Activated naive CD4-positive, alpha-beta T cell treated with anti-CD3 and anti-CD28 coated beads, Interleukin-2, amount 50 U/mL, for 16 hours (primary cell): Measurements from ENCODE around the gene KAZN.

ENCODE experiments used
- DNase-seq: peaks from one replicate; pipeline ENCODE4 v3.0.0-alpha.2; 2020

Gene KAZN

DNA sequence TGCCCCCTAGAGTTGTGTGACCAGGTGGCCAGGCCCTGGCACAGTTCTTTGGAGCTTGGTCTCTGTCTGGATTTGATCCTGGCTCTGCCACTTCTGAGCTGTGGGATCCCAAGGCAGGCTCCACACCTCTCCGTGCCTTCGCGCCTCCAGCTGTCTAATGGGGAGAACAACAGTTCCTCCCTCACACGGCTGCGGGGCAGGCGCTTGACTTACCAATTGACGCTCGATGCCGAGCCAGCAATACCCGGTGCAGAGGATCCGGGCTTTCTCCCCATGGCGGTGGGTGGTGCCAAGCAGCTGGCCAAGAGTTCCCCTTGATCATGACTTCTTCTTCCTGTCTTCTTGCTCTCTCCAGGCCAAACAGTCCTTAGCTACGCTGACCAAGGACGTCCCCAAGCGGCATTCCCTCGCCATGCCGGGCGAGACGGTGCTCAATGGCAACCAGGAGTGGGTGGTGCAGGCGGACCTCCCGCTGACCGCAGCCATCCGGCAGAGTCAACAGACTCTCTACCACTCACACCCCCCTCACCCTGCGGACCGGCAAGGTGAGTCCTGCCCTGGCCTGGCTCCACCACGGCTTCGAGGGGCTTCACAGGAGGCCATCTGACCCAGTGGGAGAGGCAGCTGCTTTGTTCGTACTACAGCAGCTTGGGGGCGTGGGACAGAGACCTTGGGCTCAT is 457.4 kb downstream of the KAZN start:
- no peak for DNase-seq

DNA sequence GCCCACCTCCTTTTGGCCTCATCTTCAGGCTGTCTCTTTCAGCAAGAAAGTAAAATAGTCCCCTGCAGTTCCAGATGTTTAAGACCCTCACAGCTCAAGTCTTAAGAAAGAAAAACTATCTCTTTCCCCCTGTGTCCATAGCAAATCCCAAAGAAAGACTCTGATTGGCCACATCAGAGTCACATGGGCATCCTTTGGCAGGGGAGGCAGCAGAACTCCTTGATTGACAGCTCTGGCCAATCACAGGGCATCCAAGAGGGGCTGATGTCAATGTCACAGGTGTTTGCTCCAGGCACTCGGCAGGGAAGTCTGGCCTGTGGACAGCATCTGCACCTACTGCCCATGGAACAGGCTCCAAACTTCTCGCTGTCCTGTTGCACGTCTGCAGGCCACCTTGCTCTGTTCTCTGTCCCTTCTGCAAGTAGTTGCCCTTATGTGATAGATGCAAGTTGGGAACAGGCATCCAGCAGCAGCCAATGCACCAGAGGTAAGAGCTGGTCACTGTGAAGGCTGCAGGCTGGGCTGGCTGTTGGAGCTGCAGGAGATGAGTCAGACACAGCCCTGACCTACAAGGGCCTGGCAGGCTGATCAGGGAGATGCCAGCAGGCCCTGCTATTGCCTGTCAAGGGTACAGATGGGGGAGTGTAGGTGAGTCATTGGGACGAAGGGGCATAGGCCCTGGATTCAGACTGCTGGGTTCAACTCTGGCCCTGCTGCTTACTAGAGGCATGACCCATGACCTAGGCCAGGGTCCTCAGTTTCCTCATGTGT is 458.2 kb downstream of the KAZN start:
- DNase-seq = no peak

DNA sequence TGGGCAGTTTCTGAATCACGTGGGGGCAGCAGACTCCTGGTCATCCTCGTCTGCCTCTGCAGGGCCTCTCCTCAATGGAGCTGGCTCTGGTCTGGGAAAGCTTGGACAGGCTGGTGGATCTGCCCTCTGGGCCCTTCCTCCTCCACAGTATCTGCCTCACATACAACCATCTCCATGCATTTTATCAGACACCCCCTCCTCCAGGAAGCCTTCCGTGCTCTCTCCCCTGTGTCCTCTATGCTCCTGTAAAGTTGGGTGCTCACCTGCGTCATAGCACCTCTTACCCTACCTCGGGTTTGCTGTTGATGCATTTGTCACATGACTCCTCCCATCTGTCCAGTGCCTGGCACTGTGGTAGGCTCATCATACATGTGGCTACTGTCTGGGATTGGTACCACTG is 459.3 kb downstream of the KAZN start:
- no peak for DNase-seq

DNA sequence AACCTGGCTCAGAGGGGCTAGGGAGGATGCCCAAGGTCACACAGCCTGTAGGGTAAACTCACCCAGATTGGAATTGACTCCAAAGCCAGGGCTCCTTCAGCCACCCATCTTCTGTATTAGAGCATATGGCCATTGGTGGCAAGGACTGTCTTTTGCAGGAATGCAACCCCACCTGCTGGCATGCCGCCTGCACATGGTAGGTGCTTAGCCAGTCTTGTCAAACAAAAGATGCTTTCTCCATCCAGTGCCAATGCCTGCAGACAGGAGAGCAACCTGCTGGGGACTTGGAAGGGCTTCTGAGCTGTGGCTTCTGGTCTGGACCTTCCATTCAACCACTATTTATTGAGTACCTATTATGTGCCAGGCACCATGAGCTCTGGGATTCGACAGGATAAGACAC is 459.8 kb downstream of the KAZN start:
- DNase-seq = no peak

DNA sequence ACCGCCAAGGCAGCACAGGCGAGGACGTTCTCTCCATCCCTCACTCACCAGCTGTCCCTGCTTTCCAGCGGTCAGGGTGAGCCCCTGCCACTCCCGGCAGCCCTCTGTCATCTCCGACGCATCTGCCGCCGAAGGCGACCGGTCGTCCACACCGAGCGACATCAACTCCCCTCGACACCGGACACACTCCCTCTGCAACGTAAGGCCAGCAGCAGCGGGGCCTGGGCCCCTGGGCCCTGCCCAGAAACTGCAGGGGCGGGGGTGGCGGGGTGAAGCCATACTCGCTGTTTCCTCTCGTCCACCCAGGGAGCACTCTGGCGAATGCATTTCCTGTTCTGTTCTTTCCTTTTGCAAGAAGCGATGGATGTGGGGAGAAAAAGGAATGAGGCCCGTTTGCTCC is 461.6 kb downstream of the KAZN start:
- DNase-seq = no peak

DNA sequence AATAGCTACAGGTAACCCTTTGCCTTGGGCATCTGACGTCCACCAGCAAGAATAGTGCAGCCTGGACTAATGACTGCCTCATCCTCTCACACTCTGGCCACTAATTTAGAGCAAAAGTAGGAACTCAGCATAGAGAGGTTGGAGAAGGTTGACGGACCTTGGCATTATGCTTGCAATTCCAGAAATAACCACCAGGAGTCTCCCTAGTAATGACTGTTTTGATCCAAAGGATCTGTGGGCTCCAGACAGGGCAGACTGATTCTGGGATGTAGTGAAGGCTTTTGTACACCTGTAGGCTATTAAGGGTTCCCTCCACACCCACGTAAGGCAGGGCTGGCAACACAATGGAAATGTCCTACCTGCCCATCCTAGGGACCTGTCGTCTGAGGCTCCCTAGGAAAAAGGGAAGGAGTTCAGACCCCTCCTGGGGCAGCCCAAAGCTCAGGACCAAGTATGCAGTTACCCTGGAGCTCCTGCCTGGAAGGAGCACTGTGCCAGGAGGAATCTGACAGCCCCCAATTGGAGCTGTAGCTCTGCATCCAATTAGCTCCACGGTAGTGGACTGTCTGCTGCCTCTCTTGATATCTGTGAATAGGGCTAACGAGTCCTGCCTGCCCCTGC is 464.1 kb downstream of the KAZN start:
- no peak for DNase-seq

DNA sequence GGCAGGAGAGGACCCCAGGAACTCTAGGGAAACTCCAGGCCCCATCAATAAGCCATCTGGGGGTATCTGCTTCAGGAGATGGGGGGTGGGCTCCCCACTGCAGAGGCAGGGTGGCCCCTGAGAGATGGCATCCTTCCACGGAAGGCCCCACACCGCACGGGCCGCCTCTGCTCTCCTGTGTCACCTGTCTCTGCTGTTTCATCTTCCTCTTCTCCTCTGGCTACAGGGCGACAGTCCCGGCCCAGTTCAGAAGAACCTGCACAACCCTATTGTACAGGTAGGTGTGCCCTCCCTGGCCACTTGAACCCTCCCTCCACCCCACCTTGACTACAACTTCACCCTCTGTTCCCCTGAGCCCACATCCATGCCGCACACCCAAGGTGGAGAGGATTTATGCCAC is 464.9 kb downstream of the KAZN start:
- no peak for DNase-seq

DNA sequence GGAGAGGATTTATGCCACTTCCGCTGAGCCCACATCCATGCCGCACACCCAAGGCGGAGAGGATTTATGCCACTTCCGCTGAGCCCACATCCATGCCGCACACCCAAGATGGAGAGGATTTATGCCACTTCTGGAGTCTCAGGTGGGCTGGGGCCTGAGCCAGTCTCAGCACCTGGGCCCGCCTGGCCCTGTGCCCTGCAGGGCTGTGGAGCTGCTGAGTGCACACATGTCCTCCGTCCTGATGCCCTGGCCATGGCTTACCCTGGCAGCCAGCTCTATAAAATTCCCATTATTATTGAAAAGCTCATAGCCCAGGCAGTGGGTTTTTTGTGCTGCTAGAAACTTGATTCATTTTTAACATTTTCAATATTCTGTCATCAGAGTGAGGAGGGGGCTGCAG is 465.3 kb downstream of the KAZN start:
- DNase-seq = no peak

DNA sequence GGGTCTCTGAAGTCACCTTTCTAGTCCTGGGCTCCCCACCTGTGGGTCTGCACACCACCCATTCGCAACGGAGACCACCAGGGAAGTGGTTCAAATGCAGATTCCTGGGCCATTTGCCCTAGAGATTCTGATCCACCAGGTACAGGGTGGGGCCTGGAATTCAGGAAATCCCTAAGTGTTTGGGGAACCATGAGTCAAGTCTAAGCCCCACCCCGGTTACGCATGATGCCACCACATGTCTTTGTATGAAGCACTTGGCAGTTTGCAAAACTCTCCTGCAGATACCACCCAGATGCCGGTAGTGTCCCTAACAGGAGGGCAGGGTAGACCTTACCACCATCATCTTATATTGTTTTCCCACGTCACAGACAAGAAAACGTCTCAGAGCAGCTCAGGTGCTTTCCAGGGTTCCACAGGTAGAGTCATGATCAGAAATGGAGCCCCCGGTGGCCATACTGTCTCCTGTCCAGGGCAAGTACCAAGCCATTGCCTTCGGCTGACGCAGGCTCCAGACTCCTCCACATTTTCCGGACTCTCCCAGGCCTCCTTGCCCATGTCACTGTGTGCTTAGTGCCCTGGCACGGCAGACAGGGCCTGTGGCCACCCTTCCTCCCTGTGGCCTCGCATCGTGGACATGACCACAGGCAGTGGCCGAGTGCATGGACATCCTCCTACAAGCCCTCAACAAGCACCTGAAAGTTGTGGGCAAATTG is 465.9 kb downstream of the KAZN start:
- no peak for DNase-seq

DNA sequence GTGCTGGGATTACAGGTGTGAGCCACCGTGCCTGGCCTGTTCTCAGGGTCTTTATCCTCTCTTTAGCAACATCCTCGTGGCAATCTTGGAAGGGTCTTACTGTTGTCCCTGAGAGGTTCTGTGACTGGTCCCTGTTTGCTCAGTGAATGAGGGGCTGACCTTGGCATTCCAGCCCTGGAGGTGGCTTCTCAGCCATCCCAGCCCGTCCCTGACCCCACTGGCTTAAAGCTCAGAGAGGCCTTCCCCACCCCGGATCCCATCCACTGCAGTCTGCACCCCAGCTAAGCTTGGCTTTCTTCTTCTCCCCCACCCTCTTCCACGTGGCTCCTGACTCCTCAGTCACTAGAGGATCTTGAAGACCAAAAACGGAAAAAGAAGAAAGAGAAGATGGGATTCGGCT is 466.8 kb downstream of the KAZN start:
- DNase-seq = no peak

DNA sequence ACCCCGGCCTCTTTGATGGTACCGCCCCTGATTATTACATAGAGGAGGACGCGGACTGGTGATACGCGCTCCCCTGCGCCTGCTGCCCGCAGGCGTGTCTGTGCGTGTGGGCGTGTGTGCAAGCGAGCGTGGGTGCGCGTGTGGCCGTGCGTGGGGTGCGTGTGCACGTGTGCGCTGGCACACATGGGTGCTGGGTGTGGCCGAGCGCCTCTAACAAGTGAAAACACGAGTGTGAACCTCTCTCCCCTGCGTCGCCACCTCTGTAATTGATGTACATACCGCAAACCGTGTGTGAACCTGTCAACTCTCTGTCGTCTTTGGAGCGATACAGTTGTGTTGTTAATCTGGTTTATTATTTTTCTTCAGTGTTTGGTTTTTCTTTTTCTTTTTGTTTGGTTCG is 467.3 kb downstream of the KAZN start:
- DNase-seq = no peak

DNA sequence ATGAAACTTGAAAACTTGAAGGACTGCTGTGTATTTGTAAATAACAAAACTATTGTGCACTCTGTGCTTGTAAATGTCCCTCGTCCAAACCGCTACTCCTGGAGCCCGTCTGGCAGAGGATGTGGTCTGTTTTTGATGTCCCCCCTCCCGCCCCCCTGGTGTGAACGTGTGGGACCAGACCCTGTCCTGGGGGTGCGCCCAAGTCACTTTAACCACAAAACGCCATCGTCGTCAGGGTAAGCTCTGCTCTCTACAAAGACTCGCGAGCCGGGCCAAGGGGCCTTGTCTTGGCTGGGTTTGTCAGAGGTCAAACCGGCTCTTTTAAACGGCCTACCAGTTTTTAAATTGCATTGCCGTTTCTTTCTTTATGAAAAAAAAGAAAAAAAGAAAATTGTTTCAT is 467.7 kb downstream of the KAZN start:
- DNase-seq = no peak

DNA sequence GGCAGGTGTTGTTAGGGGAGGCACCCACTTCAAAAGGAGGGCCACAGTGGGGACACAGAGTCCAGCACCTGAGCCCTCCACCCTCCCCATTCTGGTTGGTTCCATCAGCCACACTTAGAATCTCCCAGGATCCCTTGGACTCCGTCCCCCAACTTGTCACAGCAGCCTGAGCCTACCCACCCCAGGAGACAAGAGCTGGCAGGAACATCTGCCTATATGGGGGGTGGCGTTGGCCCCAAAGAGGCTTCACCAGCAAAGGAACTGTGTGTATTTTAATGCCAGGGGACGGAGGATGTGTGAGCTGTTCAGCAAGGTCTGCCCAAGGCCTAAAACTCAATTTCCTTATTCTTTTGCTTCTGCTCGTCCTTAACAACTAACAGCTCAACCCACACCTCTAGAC is 468.7 kb downstream of the KAZN start:
- no peak for DNase-seq

DNA sequence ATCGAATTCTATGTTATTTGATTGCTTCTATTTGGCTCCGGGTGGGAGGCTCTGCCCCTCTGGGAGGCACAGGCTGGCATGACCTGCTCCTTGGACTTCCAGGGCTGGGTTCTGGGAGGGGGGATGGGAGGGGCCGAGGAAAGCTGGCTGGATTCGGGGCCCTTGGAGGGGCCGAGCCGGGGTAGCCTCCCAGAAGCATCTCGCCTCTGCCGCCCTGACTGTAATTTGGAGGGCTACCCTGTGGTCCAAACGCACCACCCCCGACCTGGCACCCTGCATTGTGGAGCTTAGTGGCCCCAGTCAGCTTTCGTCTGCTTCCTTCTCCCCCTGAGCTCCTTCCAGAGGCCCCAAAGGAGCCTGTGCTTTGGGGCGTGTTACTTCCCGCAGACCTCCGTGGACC is 469.7 kb downstream of the KAZN start:
- DNase-seq = no peak

DNA sequence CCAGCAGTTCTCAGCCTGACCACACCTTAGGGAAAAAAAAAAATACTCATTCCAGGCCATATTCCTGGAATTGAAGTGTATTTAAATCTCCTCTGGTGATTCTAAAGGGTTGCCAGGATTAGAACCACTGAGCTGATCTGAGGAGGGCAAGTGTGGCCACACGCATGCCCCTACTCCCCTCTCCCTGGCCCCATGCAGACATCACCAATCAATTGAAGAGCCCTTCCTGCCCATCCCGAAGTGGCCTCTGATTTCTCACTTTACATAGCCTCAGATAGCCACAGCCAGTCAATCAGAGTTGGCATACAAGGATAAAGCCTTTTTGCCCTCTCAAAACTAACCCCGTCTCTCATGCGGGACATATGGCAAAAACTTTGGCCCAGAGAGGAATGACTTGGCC is 470.5 kb downstream of the KAZN start:
- DNase-seq = no peak

DNA sequence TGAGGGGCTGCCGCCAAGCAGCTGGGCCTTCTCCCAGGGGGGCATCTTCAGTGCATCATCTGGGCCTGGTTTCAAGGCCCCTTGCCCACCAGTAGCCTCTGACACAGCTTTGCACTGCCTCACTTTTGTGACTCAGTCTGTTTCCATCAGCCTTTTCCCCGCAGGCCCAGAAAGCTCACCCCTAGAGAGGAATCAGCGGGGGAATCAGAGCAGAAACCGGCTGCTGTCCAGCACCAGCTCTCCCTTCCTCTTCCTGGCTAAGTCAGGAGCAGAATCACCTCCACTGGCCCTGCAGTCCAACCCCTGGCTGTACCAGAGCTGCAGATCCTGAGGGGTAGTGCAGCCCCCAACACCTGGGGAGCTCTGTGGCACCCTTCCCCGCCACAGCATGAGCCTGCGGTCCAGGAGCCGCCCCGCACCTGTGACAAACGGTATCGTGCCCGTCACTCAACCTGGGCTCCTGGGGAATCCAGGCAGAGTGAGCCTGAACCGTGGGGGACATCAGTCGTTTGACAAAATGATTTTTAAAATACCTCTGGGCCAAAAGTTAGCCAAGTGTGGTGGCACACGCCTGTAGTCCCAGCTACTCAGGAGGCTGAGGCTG is 471.8 kb downstream of the KAZN start:
- DNase-seq = no peak

DNA sequence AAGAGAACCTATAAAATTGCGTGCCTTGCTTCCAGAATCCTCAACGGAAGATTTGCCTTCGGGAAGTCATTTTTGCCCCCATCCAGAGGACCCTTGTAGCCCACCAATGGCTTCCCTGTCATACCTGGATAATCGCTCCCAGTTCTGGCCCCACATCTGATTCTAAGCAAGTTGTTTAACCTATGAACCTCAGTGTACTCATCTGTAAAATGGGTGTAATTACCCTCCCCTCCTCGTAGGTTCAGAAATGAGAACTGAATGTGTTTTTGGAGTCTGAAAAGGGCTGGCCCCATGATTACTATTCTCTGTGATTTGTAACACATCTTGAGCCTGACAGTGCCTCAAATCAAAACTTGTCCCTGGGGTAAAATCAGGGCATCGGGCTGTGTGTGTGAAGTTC is 473.5 kb downstream of the KAZN start:
- no peak for DNase-seq

DNA sequence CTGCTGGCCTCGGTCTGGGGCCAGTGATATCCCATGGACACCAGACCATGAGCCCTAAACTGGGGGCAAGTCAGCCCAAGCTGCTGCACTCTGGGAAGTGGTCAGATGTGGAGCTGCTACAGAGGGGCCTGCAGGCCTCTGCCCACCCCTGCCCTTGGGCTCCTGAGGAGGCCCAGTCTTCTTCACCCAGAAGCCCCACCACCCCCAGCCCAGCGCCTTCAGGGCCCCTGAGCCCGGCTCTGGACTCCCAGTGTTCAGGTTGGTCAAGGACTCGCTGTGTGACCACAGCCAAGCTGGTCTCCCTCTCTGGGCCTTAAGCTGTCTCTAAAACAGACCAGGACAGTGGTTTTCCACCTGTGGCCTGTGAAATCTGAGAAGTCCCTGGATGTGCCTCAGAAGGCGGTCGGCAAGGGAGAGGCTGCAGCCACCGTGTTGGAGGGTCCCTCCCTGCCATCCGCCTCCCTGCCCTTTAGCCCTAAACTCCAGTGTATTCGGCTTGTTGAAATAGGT is 475.4 kb downstream of the KAZN start:
- DNase-seq = no peak

DNA sequence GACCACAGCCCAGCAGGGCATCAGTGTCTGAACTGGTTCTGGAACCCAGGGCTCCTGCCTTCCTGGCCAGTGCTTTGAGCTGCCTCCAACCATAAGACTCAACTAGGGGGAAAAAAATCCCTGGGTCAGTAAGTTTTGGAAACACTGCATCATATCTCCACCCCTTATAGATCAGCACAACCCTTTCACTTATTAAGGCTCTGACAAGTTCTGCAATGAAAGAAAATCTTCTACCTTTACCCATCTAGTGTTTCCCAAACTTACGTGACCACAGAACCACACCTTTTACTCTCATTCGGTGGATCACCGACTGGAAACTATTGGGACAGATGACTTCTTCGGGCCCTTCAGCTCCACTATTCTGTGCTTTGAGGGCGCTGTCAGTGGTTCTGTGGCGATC is 476.7 kb downstream of the KAZN start:
- DNase-seq = no peak

DNA sequence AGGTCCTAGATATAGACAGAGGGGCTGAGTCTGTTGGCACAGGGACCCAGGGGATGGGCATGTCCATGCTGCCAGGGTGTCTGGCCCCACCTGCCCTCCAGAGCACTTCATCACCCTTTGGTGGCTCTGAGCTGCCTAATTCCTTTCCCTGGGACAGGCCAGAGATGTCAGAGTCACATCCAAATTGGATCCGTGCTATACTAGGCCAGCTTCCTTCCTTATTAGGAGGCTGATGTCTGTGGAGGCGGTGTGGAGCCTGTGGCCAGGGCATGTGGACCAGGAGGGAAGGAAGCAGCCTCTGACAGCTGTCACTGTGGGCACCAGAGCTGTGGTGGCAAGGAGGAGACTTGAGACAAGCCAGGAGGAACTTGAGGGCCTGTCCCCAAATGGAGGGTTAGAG is 477.3 kb downstream of the KAZN start:
- DNase-seq = no peak

DNA sequence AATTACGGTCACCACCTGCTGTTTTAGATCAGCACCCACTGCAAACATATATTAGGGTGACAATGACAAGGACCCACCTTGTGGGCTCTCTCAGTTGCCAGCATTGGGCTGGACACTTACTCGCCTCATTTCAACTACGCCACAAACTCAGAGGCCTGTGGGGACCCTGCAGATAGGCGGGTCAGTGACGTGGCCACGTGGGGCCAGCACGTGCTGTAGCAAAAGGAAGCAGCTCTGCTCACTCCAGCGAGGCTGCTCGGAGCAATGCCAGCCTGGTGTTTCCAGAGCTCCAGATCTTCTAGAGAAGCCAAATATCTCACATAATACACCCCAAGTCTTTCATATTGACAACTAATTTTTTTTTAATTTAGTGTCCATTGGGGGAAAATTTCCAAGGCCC is 478.3 kb downstream of the KAZN start:
- DNase-seq = no peak

DNA sequence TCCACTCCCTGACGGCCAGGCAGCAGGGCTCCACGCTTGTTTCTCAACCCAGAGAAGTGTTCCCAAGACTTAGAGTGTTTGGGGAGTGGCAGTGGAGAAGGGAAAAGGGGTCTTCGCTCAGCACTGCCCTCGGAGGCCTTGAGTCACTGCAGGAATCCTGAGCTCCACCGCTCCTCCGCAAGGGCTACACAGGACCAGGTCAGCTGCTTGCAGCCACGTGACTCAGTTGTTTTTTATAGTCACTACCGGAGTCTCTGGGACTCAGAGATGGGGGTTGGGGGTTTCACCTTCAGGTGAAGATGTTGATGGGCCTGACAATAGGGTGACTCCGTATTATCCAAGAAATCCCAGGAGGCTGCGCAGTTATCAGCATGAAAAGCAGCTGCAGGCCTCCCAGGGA is 478.9 kb downstream of the KAZN start:
- DNase-seq = no peak

DNA sequence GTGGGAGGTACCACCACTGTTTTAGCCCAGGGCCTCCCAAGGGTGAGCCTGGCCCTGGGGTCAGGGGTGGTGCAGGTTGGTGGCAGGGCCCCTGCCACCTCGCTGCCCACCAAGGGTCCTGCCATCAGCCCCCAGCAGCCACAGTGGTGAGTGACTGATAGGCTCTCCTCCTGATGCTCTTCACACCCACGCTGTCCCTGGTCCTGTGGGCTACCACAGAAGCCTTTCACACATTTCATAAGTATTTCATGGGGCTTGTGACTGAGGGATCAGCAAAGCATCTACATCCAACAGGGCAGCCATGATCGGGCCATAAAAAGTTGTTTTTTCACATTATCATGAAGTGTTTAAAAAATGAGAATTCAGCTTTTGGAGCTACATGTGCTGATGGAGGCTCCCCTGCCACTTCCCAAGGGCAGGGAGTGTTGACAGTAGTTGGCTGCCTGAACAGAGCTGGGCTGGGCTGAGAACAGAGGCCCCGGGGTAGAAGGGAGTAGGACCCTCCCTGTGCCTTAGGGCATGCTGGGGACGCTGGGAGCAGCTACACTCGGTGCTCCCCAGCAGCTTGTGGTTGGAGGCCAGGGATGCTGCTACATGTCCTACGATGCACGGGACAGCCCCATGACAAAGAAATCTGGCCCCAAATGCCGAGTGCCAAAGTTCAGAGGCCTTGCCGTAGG is 482.0 kb downstream of the KAZN start:
- DNase-seq = no peak
